Stimulated activated CD4-positive, alpha-beta T cell treated with anti-CD3 and anti-CD28 coated beads, Interleukin-2, amount 100 ng/mL, for 24 hours (primary cell): Measurements from ENCODE around the gene NDUFB10.
A peak's percentile ranks its signal among the peaks of the same experiment; 100 is the strongest.

Source experiments
- DNase-seq, 2 donors: peaks; one replicate each; pipeline ENCODE4 v3.0.0-alpha.2; 2020

NDUFB10 gene

GRCh38 chr16:1973461-1974156 is 14.3 kb downstream of the NDUFB10 start:
- DNase-seq = no peak

- no peak for DNase-seq
These were observed 15.1 kb downstream of the NDUFB10 start for GRCh38 chr16:1974157-1975070.

GRCh38 chr16:1975432-1976215 is 16.3 kb downstream of the NDUFB10 start:
- DNase-seq = no peak

GRCh38 chr16:1976216-1976520 is 16.8 kb downstream of the NDUFB10 start:
- DNase-seq = no peak

DNA sequence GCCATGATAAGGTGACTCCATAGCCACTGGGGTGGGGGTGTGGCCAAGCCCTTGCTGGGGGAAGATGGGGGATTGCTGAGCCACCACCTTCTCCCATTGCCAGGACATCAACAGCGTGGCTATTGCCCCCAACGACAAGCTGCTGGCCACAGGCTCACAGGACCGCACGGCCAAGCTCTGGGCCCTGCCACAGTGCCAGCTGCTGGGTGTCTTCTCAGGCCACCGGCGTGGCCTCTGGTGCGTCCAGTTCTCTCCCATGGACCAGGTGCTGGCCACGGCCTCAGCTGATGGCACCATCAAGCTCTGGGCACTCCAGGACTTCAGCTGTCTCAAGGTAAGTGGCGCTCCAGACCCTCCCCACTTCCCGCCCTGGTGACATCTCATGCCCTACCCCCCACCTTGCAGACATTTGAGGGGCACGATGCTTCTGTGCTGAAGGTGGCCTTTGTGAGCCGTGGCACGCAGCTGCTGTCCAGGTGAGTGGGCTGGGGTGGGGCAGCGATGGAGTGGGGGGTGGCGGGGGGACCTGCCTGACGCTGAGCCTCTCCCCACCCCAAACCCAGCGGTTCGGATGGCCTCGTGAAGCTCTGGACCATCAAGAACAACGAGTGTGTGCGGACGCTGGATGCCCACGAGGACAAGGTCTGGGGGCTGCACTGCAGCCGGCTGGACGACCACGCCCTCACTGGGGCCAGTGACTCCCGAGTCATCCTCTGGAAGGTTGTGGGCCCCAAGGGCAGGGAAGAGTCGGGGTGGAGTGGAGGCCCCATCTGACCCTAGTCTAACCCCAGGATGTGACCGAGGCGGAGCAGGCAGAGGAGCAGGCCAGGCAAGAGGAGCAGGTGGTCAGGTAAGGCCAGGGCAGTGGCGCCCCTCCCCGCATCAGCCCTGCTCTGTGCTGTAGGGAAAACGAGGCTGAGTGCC is 17.9 kb downstream of the NDUFB10 start:
- DNase-seq = no peak

DNA sequence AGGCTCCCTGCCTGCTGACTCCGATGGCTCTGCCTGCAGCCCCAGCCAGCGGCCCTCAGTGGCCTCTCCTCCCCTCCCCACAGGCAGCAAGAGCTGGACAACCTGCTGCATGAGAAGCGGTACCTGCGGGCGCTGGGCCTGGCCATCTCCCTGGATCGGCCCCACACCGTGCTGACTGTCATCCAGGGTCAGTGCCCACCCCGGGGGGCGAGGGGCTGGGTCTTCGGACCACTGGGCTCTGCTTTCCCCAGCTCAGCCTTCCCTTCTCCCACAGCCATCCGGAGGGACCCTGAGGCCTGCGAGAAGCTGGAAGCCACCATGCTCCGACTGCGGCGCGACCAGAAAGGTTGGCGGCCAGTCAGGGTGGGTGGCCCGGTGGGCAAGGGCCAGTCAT is 18.5 kb downstream of the NDUFB10 start:
- DNase-seq = no peak

DNA sequence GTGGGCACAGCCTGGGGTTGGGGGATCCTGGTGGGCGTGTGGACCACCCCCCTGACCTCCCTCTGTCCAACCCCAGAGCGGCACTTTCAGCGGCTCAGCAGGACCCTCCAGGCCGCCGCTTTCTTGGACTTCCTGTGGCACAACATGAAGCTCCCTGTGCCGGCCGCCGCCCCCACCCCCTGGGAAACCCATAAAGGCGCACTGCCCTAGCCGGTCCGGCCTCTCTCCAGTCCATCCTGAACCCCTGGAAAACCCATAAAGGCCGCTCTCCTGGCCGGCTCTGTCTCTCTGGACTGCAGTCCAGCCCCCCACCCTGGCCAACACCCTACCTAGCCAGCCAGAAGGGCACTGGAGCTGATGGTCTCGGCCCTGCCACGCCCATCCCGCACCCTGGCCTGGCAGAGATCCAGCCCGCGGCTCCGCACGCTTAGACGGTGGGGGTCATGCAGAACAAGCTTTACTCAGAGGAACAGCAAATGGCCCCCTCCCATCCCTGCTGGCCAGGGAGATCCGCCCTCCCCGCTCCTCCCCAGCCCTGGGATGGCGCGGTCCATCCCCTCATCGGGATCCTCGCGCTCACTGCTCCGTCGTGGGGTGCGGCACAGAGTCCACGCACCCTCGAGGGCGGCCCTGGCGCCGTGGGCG is 19.3 kb downstream of the NDUFB10 start:
- no peak for DNase-seq

GRCh38 chr16:1979271-1980029 is 20.1 kb downstream of the NDUFB10 start:
- DNase-seq = peak; percentile 44 to 63

DNA sequence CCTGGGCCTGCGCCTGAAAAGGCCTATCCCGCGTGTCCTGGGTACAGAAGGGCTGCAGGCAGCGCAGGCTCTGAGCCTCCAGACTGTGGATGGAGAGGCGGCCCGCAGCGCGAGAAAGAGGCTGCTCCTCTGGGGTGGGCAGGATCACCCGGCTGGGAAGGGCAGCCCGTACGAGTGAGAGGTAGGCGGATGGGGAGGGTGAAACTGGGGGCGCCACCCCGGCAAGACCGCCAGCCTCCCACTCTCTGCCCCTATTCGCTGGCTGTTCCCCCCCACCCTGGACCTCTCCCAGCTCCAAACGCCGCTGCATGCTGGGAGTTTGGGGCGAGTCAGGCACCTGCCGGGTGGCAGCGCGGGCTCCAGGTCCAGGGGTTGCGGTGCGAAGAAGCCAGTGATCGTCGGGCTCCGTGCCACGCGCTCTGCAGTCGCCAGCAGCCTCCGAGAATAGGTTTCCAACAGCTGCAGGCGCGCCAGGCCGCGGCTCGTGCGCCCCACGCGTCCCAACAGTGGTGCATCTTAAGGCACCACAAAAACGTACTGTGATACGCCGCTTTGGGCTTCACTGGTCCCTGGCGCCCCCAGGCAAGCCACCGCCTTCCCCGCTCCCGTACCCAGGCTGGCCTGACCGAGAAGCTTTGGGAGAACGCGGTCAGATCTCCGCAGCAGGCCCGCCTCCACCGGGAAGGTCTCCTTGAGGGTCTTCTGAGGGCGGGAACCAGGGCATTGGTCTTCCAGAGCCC is 20.9 kb downstream of the NDUFB10 start:
- no peak for DNase-seq

DNA sequence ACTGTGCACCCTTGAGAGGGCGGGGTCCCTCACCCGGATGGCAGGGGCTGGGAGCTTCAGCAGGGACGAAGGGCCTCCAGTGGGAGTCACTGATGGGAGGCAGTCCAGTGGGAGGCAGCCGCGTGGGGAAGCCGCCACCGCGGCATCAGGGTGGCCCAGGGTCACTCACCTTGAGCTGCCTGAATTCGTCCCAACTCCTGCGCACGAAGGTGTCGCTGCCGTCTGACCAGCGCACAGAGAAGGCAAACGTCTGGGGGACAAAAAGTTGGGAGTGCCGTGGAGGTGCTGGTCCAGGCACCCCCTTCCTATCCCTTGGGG is 21.4 kb downstream of the NDUFB10 start:
- DNase-seq = no peak

GRCh38 chr16:1981398-1981836 is 22.1 kb downstream of the NDUFB10 start, which contains the start of gene NOXO1:
Gene NOXO1 (minus strand): TSS chr16:1981469. CDS start chr16:1981179, 290 bp downstream.
- no peak for DNase-seq

DNA sequence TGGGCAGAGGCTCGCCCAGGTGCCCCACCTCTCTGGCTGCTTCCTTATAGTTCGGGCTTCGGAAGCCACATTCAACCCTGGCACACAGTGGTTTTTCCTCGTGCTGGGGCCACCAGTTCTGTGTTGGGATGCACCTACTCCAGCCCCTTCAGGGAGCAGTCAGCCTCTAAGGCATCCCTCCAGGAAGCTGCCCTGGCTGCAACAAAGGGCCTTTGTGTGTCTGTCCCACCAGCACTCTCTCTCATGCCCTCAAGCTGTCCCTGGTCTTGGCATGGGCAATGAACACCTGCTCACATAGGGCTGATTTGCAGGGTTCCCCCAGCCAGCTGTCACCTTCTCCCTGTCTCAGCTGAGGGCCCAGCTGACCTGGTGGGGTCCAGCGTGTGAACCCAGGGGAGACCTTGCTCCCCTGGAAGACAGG is 22.7 kb downstream of the NDUFB10 start:
- no peak for DNase-seq

DNA sequence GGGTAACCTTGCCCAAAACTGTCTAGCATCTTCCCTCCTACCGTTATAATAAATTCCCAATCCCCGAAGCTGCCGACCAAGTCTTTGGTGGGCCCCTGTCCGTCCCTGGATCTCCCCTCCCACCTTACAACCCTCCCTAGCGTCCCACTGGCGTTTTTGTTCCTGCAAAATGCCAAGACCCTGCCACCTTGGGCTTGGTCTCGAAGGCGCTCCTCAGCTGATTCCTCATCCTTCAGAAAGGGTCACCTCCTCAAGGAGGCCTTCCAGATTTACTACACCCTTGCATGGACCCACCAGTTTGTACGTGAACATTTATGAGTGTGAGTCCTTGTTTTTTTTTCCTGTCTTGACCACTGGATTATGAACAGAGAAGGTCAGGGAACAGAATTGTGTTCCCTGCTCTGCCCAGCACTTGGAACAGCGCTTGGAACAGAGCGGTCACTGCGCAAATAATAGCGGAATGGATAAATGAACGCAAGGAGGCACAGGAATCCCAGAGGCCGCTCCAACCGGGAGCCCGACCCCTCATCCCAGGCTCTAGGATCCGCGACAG is 23.7 kb downstream of the NDUFB10 start:
- DNase-seq = no peak

DNA sequence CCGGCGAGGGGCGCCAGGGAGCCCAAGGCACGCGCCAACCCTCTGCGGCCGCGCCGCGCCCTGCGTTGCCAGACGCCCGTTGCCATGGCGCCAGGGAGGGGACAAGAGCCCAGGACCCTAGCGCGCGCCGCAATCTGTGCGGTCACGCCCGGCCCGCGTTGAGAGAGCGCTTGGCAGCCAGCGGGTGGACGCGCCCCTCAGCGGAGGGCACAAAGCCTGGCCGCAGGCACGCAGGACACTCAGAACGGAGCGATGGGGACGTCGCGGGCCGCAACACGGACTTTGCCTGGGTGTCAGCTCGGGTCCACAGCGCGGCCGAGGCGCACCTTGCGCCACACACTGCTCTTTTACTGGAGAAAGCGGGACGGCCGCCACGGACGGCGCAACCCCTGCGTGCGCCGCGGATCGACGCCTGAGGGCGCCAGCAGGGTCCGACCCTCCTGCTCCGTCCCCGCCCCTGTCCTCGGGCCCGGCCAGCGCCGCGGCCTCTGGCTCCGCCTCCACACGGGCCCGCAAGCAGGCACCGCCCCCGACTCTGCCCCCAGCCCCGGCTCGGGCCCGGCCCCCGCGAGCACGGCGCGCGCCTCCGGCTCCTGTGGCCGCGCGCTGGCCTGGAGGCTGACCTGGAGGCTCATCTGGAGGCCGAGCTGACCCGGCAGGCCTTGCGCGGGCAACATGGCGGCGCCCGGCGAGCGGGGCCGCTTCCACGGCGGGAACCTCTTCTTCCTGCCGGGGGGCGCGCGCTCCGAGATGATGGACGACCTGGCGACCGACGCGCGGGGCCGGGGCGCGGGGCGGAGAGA is 24.4 kb downstream of the NDUFB10 start, which contains the start of gene GFER:
GFER (plus strand) TSS at position 650 of the 803 bp plus-strand sequence; CDS start at position 676, 26 bp downstream.
- DNase-seq = peak; percentile 74 to 86

GRCh38 chr16:1984347-1985225 is 25.2 kb downstream of the NDUFB10 start:
- DNase-seq = no peak

GRCh38 chr16:1985466-1986150 is 26.3 kb downstream of the NDUFB10 start:
- no peak for DNase-seq

DNA sequence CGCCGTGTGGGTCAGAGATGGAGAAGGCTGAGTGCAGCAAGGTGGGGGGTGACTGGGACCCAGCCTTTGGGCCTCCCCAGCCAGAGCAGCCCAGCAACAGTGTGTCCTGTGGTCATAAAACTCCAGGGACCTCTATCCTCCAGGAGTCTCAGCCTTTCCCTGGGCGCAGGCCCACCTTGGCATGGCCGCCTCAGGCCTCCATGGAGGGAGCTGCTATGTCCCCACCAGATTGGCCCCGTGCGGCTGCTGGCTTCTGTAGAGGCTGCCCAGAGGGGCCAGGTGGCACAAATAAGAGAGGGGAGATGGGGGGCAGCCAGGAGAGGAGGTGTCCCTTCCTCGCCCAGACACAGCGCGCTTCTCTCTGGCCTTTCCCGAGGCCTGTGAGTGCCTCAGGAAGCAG is 27.9 kb downstream of the NDUFB10 start:
- no peak for DNase-seq
